ENCODE measurements around the gene CYP4A11. TPM values are rescaled to one million over a fixed set of nuclear protein-coding genes. Genes with fewer than 3 reads are reported as not detected.
"Not testable (repeated sequence)": the region's sequence is repeated elsewhere in the genome, so short reads cannot be mapped to it uniquely, and the experiment has no call there.

The CYP4A11 gene
- polyA plus RNA-seq, 10 donors, result 0.12 to 0.50 (median 0.19) TPM; not detected in 5

GRCh38 chr1:46927249-46927835 is 13.9 kb downstream of the CYP4A11 start:
- DNase-seq, result no peak

DNA sequence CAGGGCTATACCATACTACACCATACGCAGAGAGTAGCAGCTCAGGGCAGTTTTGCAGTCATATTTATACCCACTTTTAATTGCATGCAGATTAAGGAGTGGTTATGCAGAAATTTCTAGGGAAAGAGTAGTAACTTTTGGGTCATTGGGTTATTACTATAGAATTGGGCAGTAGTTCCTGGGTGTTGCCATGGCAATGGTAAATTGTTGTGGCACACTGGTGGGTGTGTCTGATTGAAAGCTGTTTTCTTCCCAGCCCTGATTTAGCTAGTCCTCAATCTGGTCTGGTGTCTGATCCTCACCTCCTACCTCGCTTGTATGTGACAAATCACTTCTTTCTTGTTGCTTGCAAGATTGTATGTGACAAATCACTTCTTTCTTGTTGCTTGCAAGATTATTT is 30.5 kb downstream of the CYP4A11 start:
- DNase-seq, result no peak

- no peak for DNase-seq
Measured at GRCh38 chr1:46903481-46903880, 37.8 kb downstream of the CYP4A11 start.

GRCh38 chr1:46900401-46900800 is 40.9 kb downstream of the CYP4A11 start:
- no peak for DNase-seq

GRCh38 chr1:46881656-46882055 is 59.6 kb downstream of the CYP4A11 start:
- DNase-seq, result not testable (repeated sequence)

Other genes with a start within 250 kb of the CYP4A11 start
- 100 to 1,000 TPM in 6 of 10 donors, 10 to 100 TPM in 4; 77.9 to 111 (median 101) TPM for gene EFCAB14, start 222.4 kb downstream of the CYP4A11 start, polyA plus RNA-seq (ENCODE audit: insufficient read length in 10 of 10)
- gene CYP4B1, start 142.4 kb downstream of the CYP4A11 start, polyA plus RNA-seq (ENCODE audit: insufficient read length in 10 of 10), result under 1 TPM in 4 of 10 donors, not detected in 6; 0.28 to 0.96 (median 0.51) TPM
- gene CYP4X1, start 82.2 kb upstream of the CYP4A11 start, polyA plus RNA-seq (ENCODE audit: insufficient read length in 10 of 10), result 1 to 10 TPM; 2.5 to 4.9 (median 3.3) TPM
- gene CYP4Z1, start 125.8 kb upstream of the CYP4A11 start, polyA plus RNA-seq (ENCODE audit: insufficient read length in 10 of 10), result under 1 TPM in 8 of 10 donors, not detected in 2; 0.09 to 0.49 (median 0.22) TPM
- gene CYP4A22, start 196.0 kb upstream of the CYP4A11 start, polyA plus RNA-seq (ENCODE audit: insufficient read length in 10 of 10), result under 1 TPM in 2 of 10 donors, not detected in 8; 0.04 to 0.10 TPM
- gene PDZK1IP1, start 248.6 kb upstream of the CYP4A11 start, polyA plus RNA-seq (ENCODE audit: insufficient read length in 10 of 10), result under 1 TPM in 5 of 10 donors, not detected in 5; 0.18 to 0.42 (median 0.31) TPM

All from muscle of back (tissue), 11 donors.